ENCODE results near the gene TNFRSF14. TPM values are rescaled to one million over a fixed set of nuclear protein-coding genes. Genes with fewer than 3 reads are reported as not detected.

Gene TNFRSF14
- total and polyA plus RNA-seq, 2 of the 13 experiments (the other 11 are each of a cell fraction or from before 2014, with no cell fraction given), result 11.9 to 49.9 TPM

- TF ChIP-seq ZBTB40 (IDR thresholded peaks at IDR 0.05), result no peak
- peak; percentile 8; the same call in 1 of the 2 replicates for TF ChIP-seq ZBTB40 (CRISPR knock-in tag; IDR thresholded peaks at IDR 0.05)
- TF ChIP-seq HNF4A (CRISPR knock-in tag; IDR thresholded peaks at IDR 0.05), result no peak
- no peak for TF ChIP-seq ZNF607 (CRISPR knock-in tag; IDR thresholded peaks at IDR 0.05; ENCODE audit: borderline replicate concordance)
- TF ChIP-seq ZNF513 (CRISPR knock-in tag; conservative IDR thresholded peaks at IDR 0.05), result no peak
- no peak for TF ChIP-seq UBTF (CRISPR knock-in tag; IDR thresholded peaks at IDR 0.05)
- no peak for TF ChIP-seq ZFYVE20 (CRISPR knock-in tag; IDR thresholded peaks at IDR 0.05; ENCODE audit: borderline replicate concordance, low read depth)
- no peak for TF ChIP-seq BRD4 (CRISPR knock-in tag; IDR thresholded peaks at IDR 0.05)
- TF ChIP-seq ISX (CRISPR knock-in tag; conservative IDR thresholded peaks at IDR 0.05), result no peak
- TF ChIP-seq ZMYM2 (CRISPR knock-in tag; IDR thresholded peaks at IDR 0.05), result no peak
- no peak for TF ChIP-seq ZNF367 (CRISPR knock-in tag; IDR thresholded peaks at IDR 0.05; ENCODE audit: borderline replicate concordance)
- no peak for TF ChIP-seq SRY (CRISPR knock-in tag; IDR thresholded peaks at IDR 0.05)
- TF ChIP-seq CC2D1A (CRISPR knock-in tag; IDR thresholded peaks at IDR 0.05), result no peak
- TF ChIP-seq NFRKB (IDR thresholded peaks at IDR 0.05), result no peak
- TF ChIP-seq ARHGAP35 (CRISPR knock-in tag; IDR thresholded peaks at IDR 0.05; ENCODE audit: borderline replicate concordance), result no peak
- no peak for TF ChIP-seq ZNF83 (CRISPR knock-in tag; IDR thresholded peaks at IDR 0.05; ENCODE audit: borderline replicate concordance)
- TF ChIP-seq TCF7L2 (IDR thresholded peaks at IDR 0.05; ENCODE audit: low read depth, low read length), result no peak
- no peak for TF ChIP-seq ZNF17 (CRISPR knock-in tag; IDR thresholded peaks at IDR 0.05)
Measured at GRCh38 chr1:2525572-2525919, 30.6 kb upstream of the TNFRSF14 start (continued).

All from HepG2 (cell line).